Neutrophil (primary cell): Measurements from ENCODE around the gene THSD4.

ENCODE experiments used
- H3K27ac ChIP-seq: fragments of 200-600 bp; sonication (generic); 2 replicates; pipeline ENCODE4 v1.5.1; 2016; ENCODE audit warnings: mild to moderate bottlenecking, moderate library complexity
- H3K27me3 ChIP-seq: fragments of 200-600 bp; sonication (generic); 2 replicates; pipeline ENCODE4 v1.6.0; 2016; ENCODE audit warnings: mild to moderate bottlenecking
- H3K36me3 ChIP-seq: fragments of 200-600 bp; sonication (generic); 2 replicates; pipeline ENCODE4 v1.5.1; 2017
- H3K4me1 ChIP-seq, 2 experiments: fragments of 200-600 bp in 1 of 2; sonication (generic) in 1 of 2; 1 replicate in 1 of 2; 2 replicates in 1 of 2; pipeline versions ENCODE4 v1.5.1 to v1.6.1; 2013 to 2016; ENCODE audit warnings: low read depth in 1 of 2, low read length in 1 of 2, mild to moderate bottlenecking in 1 of 2, moderate library complexity in 1 of 2; ENCODE audit not compliant: control insufficient read depth in 1 of 2, insufficient read depth in 1 of 2
- H3K4me3 ChIP-seq, 2 experiments: fragments of 200-600 bp in 1 of 2; sonication (generic) in 1 of 2; 1 replicate in 1 of 2; 2 replicates in 1 of 2; pipeline ENCODE4 v1.5.1; 2013 to 2016; ENCODE audit warnings: low read depth in 1 of 2, low read length in 1 of 2, mild to moderate bottlenecking in 1 of 2, moderate library complexity in 1 of 2
- H3K9me3 ChIP-seq: fragments of 200-600 bp; sonication (generic); 2 replicates; pipeline ENCODE4 v1.5.1; 2016
- TF ChIP-seq, protein P1 (sequence below): fragments of 200-600 bp; sonication (generic); IDR thresholded peaks from 2 replicates; pipeline ENCODE4 v1.5.1; 2016; ENCODE audit warnings: antibody characterized with exemption

Gene THSD4

DNA sequence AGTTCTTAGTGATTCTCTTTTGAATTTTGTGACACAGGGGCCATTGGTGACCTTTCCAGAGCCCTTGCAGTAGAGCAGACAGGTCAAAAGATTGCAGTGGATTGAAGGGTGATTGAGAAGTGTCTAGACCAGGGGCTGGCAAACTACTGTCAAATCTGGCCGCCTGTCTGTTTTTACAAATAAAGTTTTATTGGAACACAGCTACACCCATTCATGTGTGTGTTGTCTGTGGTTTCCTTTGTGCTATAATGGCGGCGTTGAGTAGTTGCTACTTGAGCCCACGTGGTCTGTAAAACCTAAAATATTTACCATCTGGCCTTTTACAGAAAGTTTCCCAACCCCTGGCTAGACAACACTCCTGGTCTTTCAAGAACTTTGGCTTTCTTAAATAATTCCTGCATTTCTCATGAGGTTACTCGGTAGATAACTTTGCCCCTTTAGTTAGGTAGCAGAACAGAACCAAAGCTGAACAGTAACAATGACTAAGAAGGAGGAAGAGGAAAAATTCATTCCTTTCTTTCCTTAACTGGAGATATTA is 430.0 kb downstream of the THSD4 start:
- no peak overlapping the region for H3K27ac ChIP-seq
- H3K27me3 ChIP-seq: peaks cover 39% of the 10 kb centered on the region
- H3K4me3 ChIP-seq: no peak overlapping the region
- no peaks in the 10 kb centered on the region for H3K9me3 ChIP-seq
- H3K4me1 ChIP-seq: no peaks in the 10 kb centered on the region
- TF ChIP-seq, protein P1, sequence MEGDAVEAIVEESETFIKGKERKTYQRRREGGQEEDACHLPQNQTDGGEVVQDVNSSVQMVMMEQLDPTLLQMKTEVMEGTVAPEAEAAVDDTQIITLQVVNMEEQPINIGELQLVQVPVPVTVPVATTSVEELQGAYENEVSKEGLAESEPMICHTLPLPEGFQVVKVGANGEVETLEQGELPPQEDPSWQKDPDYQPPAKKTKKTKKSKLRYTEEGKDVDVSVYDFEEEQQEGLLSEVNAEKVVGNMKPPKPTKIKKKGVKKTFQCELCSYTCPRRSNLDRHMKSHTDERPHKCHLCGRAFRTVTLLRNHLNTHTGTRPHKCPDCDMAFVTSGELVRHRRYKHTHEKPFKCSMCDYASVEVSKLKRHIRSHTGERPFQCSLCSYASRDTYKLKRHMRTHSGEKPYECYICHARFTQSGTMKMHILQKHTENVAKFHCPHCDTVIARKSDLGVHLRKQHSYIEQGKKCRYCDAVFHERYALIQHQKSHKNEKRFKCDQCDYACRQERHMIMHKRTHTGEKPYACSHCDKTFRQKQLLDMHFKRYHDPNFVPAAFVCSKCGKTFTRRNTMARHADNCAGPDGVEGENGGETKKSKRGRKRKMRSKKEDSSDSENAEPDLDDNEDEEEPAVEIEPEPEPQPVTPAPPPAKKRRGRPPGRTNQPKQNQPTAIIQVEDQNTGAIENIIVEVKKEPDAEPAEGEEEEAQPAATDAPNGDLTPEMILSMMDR: no peak
- H3K36me3 ChIP-seq: no peaks in the 10 kb centered on the region

DNA sequence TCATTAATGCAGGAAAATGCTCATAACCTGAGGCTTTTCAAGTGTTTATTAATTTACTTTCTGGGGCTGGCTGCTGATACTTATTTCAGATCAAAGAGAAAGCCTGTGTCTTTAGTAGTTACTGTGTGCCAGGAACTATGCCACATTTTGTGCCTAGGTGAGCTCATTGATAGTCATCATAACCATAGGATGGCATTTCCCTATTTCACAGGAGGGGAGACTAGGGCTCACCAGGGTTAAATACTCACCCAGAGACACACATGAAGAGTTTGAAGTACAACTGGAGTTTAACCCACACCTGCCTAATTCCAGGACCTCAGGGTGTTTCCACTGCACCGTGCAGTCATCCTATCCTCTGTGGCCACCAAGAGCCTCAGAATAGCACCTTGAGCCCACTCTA is 430.7 kb downstream of the THSD4 start:
- H3K9me3 ChIP-seq: no peaks in the 10 kb centered on the region
- H3K27me3 ChIP-seq: peaks cover 39% of the 10 kb centered on the region
- no peaks in the 10 kb centered on the region for H3K4me1 ChIP-seq
- H3K4me3 ChIP-seq: no peak overlapping the region
- TF ChIP-seq, protein P1: no peak
- H3K27ac ChIP-seq: no peak overlapping the region
- H3K36me3 ChIP-seq: no peaks in the 10 kb centered on the region

DNA sequence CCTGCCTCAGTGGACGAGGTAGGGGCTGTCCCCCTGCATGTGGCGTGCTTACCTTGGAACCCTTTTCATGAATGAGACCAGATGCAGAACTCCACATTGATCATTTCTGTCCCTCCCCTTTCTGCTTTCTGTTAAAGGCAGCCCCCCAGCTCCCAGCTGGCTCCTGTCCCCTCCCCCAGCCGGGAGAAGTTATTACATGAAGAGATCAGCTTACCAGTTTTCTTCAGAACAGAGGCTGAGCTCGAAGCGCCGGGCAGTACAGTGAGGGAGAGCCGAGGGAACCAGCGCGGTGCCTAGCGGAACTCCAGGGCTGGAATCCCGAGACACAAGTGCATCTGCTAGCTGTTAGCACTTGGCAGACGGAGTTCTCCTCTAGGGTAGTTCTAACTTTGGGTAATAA is 431.7 kb downstream of the THSD4 start:
- H3K4me3 ChIP-seq: no peak overlapping the region
- H3K27me3 ChIP-seq: peaks cover 35% of the 10 kb centered on the region
- TF ChIP-seq, protein P1: no peak
- H3K36me3 ChIP-seq: no peaks in the 10 kb centered on the region
- no peaks in the 10 kb centered on the region for H3K9me3 ChIP-seq
- H3K27ac ChIP-seq: no peak overlapping the region
- no peaks in the 10 kb centered on the region for H3K4me1 ChIP-seq

DNA sequence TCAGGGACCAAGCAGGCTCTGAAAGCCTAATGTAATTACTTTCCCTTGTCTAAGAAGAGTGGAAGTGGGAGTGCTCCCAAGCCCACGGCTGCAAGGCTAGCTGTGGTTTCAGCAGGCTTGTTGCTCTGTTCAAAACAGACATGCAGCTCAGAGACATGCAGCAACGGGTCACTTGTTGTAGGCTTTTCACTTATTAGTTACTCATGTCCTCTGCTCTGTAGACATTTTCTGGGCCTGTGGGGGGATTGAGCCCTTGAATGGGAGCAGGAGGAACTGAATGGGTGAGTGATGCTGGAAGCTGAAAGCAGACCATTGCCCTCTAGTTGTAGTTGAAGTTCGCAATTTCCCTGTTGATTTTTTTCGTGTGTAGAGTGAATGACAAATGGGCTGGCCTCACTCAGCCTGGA is 433.1 kb downstream of the THSD4 start:
- Histone ChIP-seq H3K27me3 (peaks cover 40% of the 10 kb centered on the region), H3K36me3 (no peaks in the 10 kb centered on the region), H3K27ac (no peak overlapping the region), H3K4me3 (no peak overlapping the region), H3K9me3 (no peaks in the 10 kb centered on the region), H3K4me1 (no peaks in the 10 kb centered on the region)
- TF ChIP-seq, protein P1: no peak

DNA sequence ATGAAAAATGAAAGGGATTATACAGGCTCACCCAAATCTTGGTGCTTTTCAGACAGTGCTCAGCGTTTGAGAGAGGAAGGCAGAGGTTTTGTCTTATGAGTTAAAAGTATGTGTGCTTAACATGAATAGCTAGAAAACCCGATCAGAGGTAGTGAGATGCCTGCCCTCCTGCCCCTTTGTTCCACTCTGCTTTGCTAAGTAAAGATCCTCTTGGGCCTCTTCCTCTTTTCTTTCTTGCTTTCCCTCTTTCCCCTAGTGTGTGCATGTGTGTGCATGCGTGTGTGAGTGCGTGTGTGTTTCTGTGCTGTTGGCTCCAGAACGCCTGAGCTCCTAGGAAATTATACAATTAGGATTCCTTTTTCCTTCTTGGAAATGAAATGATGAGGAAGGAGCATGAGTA is 433.8 kb downstream of the THSD4 start:
- TF ChIP-seq, protein P1: no peak
- Histone ChIP-seq H3K4me1 (no peaks in the 10 kb centered on the region), H3K36me3 (no peaks in the 10 kb centered on the region), H3K27me3 (peaks cover 40% of the 10 kb centered on the region), H3K4me3 (no peak overlapping the region), H3K27ac (no peak overlapping the region), H3K9me3 (no peaks in the 10 kb centered on the region)

DNA sequence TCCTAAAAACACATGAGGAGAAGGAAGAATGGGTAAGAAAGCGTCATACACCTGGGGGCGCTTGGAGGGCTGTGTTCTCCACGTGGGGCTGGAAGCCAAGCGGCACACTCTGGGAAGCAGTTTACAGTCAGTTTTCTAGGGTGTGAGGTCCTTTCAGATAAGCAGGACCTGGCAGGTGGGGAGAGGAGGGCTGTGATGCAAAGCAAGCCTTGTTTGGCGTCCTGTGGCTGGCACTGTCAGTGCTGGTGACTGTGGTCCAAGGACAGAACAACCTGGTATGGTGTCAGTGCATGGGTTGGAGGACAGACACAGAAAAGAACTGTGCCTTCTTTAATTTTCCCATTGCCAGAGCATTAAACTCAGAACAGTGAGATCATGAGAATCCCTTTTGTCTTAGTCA is 434.4 kb downstream of the THSD4 start:
- H3K9me3 ChIP-seq: no peaks in the 10 kb centered on the region
- H3K36me3 ChIP-seq: no peaks in the 10 kb centered on the region
- no peaks in the 10 kb centered on the region for H3K4me1 ChIP-seq
- H3K27me3 ChIP-seq: peaks cover 40% of the 10 kb centered on the region
- TF ChIP-seq, protein P1: no peak
- H3K27ac ChIP-seq: no peak overlapping the region
- H3K4me3 ChIP-seq: no peak overlapping the region
